NCI-H187 (cell line): ENCODE measurements around the gene ZMPSTE24.
"Not testable (repeated sequence)": the region's sequence is repeated elsewhere in the genome, so short reads cannot be mapped to it uniquely, and the experiment has no call there.

Experiments used
- DNase-seq, 2 experiments: peaks; one replicate each; lab custom pipeline; 2025; lab: John Stamatoyannopoulos, UW

The ZMPSTE24 gene

DNA sequence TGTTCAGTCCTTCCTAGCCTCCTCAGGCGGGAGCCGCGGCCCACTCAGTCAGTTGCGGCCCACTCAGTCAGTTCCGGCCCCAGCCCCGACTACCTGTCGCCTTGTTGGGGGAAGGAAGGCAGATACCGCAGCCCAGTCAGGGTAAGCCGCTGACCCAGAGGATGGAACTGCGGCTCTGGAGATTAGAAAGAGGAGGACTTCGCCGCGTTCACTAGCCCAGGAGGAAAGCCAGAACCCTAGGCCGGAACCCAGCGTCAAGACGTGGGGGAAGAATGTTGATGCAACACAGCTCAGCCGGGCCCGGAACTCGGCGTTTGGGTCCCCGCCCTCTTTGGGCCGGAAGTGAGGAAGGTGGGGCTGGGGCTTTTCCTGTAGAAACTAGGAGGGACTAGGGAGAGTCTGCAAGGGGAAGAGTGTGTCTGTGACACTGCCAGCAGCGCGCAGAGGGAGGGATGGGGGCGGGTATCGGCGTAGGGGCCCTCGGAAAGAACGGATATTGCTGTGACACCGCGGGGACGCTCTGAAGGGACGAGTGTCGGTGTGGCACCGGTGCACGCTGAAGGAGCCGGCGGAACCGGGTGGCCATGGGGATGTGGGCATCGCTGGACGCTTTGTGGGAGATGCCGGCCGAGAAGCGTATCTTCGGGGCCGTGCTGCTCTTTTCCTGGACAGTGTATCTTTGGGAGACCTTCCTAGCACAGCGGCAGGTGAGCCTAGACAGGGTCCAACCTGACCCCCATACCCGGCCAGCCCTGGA, at the start of gene ZMPSTE24:
ZMPSTE24 (plus strand) TSS at position 549 of the 757 bp plus-strand sequence; CDS start at position 585, 36 bp downstream.
- peak; percentile 92 to 93 for DNase-seq

DNA sequence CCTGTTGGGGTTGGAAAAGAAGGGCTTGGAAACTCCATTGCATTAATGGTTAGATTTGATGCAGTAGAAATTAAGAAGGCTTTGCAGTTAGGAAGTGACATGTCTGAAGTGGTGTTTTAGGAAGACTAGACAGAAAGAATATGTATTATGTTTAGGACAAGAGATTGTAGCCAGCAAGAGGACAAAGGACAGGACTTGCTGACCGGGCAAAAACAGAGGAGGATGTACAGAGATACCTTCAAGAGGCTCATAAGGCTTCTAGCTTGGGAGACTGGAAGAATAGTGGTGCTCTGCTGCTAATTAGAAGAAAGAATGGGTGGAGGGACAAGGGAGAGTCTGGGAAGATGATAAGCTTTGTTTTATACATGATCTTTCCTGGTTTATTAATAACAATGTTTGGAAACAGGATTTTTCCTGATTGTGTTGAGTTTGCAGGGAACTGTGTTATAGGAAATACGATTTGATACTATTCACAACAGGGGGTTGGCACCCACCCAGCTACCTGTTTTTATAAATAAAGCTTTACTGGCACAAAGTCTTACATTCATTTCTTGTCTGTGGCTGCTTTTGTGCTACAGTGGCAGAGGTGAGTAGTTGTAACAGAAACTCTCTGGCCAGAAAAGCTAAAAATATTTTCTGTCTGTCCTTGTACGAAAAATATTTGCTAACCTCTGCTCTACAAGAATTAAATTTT, 47.4 kb upstream of the ZMPSTE24 start:
- no peak for DNase-seq

DNA sequence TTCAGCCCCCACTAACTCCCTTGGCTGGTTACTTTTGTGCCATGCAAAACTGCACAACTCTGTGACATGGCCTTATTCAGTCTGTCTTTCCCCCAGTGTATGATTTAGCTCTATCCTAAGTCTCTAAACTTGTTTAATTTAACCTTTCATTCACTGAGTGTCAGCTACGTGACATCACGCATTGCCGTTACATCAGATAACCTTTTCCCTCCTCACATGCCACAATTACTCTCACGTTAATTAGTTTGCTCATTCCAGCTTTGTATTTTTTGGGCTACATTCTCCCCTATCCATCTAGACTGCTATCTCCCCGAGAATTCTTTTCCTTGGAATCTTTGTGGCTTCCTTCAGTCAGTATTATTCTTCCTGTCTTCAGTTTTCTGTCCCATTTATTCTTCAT, 39.7 kb upstream of the ZMPSTE24 start:
- DNase-seq, result no peak

DNA sequence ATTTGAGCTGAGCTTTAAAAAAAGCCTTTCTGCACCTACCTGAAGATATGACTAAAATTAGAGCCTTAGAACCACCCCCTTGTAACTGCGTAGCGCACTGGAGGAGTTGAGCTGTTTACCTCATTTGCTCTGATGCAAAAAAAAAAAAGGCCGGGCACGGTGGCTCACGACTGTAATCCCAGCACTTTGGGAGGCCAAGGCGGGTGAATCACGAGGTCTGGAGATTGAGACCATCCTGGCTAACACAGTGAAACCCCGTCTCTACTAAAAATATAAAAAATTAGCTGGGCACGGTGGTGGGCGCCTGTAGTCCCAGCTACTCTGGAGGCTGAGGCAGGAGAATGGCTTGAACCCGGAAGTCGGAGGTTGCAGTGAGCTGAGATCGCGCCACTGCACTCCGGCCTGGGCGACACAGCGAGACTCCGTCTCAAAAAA, 36.5 kb upstream of the ZMPSTE24 start:
- DNase-seq, result not testable (repeated sequence)

DNA sequence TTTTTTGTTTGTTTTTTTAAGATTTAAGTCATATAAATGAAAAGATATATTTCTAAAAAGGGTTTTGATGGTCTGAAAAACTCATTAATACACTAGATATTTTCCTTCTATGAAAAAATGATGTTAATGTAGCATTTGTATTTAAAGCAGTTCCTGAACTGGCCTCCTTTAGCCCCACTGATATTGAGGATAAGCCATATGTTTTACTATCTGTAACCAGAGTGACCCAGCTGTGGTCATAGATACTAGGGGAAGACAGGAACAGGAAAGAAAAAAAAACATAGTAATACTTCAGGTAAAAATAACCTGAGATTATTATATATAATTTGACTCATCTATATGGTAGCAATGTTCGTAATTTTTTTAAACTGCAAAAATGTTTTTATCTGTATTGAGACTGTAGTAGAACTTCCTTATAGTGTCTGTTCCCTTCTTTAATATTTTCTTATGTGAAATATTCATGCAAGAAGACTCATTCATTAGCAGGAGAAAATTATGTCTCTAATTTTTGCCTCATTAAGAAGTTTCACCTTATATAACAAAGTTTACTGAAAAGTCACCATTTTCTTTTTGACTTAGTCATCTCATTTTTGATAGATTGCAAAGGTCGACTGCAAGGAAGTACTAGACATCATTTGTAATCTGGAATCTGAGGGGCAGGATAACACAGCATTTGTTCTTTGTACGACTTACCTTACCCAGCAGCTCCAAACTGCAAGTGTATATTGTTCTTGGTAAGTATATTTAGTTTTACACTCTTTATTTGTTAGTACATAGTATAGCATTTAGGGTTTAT, 35.9 kb upstream of the ZMPSTE24 start:
- DNase-seq, result no peak

DNA sequence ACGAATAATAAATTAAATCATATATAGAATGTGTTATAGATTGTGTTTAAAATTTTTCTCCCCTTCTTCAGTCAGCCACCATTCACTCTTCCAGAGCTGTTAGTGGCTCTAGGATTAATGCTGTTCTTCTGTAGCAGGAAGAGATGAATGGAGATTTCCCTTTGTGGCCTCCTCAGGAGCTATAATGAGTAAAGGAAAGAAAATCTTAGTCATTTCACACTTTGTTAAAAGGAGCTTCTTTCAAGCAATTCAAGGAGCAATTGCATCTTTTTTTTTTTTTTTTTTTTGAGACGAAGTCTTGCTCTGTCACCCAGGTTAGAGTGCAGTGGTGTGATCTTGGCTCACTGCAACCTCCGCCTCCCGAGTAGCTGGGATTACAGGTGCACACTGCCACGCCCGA, 34.0 kb upstream of the ZMPSTE24 start:
- DNase-seq, result no peak

DNA sequence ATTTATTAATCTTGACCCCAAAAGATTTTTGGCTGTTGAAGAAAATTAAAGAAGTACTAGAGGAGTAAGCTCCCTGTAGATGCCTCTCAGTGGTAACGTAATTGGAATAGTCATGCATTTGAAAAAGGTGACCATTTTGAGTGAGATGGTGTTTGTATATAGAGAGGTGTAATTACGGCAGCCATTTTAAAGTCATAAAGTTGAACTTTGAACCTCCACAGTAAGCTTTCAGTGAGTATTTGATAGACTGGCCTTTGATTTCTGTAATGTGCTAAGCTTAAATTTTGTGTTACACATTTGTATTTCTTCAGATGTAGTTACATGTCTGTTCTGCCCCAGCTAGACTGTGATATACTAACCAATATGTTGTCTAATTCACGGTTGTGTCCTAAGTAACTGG, 31.8 kb upstream of the ZMPSTE24 start:
- no peak for DNase-seq

DNA sequence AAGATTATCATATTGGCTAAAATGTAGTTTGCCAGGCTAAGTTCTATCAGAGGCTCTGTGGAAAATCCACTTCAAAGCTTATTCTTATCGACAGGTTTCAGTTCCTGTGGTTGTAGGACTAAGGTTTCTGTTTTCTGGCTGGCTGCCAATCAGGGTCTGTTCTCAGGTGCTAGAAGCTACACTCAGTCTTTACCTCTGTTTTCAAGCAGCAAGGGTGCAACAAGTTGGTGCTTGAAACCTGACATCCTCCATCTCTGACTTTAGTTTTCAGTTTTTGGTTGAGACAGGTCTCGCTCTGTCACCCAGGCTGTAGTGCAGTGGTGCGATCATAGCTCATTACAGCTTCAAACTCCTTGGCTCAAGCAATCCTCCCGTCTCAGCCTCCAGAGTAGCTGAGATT, 25.6 kb upstream of the ZMPSTE24 start:
- DNase-seq, result no peak

DNA sequence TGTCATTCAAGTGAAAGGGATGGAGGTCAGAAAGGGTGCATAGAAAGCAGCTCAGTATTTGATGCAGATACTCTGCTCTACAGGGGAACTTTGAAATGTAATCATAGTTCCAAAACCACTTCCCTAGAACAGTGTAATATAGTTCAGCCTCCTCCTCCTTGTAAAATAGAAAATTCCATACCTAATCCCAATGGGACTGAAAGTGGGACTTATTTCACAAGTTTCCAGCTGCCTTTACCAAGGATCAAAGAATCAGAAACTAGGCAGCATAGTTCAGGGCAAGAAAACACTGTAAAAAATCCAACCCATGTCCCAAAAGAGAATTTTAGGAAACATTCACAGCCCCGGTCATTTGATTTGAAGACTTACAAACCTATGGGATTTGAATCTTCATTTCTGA, 18.4 kb upstream of the ZMPSTE24 start:
- no peak for DNase-seq

DNA sequence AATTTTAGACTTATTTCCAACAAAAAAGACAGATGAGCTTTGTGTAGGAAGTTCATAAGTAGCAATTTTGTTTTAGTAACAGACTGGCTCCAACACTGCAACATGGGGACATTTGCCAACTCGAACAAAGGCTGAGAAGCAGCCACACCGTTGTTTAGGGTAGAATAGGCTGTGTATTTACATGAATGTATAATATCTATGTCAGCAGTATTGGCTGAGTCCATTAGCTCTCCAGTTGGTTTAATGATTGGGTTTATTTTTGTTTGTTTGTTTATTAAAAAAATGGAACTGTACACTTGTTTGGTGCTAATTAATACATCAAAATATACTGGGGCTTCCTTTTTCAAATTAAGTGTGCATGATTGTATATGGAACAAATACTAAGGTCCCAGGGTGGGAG, 17.6 kb upstream of the ZMPSTE24 start:
- no peak for DNase-seq

DNA sequence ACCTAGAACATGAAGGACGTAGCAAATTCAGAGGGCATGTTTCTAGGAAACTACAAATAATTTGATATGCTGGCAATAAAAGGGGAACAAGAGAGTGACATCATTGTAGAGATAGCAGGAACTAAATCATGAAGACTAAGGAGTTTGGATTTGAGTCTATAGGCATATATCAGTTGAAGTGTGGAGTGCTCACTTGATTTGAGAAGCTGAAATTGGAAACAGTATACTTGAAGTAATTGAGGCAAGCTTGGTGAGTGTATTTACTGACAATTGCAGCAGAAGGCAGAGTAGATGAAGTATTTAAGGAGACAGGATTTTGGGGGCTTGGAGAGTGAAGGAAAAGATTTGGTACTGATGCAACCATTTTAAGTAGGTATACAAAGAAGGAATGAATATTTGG, 16.7 kb upstream of the ZMPSTE24 start:
- DNase-seq, result no peak

DNA sequence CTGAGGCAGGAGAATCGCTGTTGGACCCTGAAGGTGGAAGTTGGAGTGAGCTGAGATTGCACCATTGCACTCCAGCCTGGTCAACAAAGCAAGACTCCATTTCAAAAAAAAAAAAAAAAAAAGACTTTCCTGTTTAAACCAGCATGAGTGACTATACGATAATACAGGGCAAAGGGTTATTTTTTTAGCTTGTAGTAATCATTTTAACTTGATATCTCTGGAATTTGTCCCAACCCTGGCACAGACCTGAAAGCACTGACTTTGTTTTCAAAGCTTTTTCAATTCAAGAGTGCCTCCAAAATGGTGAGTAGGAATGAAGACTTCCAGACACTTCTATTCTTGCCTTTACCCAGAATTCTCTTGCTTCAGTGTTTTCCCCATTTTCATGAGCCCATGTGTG, 14.7 kb upstream of the ZMPSTE24 start:
- no peak for DNase-seq

DNA sequence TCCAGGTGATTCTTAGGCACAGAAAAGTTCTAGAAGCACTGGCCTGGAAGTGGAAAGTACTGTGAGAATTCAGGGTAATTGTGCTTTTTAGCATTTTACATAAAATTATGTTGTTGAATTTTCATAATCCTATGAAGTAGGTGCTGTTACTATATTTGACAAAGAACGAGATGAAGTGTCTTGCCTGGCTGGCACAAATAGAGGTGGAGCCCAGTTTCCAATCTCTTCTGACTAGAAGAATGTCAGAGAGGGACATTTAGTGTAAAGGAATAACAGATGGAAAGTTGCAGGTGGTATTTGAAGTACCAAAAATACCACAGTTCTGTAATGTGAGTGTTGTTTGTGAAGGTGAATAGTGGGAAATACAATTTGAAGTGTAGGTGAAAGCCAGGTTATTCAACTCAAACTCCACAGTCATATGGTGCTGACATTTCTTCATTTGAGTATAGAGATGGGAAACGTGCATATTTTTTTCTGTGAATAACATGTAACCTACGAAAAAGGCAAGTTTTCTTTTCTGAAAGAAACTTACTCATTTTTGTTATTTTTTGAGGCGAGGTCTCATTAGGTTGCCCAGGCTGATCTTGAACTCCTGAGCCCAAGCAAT, 13.8 kb upstream of the ZMPSTE24 start:
- no peak for DNase-seq

DNA sequence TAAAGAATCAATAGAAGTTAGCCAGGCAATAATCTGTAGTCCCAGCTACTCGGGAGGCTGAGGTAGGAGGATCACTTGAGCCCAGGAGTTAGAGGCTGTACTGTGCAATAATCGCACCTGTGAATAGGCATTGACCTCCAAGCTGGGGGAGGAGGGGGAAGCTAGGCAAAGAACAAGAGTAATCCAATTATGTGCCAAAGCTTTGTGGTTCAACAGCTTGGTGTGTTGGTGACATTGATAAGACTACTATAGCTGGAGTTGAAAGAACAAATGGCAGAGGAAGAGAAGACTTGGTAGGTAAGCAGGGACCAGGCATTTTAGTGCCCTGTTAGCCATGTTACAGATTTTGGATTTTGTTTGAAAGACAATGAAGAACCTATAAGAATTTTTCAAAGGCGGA, 12.3 kb upstream of the ZMPSTE24 start:
- no peak for DNase-seq

DNA sequence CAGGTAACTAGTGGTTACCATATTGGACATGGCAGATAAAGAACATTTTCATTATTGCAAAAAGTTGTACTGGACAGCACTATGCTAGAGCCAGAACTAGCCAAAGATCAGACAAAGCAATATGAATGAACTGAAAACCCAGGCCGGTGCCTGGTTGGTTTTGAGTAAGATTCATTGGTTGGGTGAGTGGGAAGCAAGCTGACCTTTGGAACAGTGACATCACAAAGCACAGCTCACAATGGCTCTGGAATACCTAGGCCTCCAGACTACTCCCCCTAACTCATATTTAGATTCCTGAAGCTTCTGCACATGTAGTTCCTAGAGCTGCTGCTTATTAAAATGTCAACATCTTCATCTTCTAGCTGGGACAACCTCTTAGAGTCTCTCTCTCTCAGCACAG, 10.4 kb upstream of the ZMPSTE24 start, which contains the start of gene TMCO2:
TMCO2 (plus strand) TSS at position 283 of the 400 bp plus-strand sequence; CDS start at position 340, 57 bp downstream.
- DNase-seq, result no peak

DNA sequence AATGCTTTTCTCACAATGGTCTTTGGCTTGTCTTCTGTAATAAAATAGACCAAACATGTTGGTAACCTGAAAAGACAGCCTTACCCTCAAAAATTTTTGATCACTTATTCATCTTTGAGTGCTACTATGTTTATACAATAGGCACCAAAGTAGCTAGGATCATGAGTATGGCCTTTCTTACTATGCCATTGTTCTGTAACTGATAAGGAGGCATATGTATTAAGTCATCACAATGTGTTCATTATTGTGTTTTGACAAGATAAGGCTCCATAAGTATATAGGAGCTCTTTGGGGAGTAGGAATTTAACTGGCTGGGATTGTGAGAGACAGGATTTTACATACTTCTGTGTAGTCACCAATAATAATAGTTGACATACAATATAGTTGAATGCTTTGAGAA, 9.6 kb upstream of the ZMPSTE24 start:
- no peak for DNase-seq

DNA sequence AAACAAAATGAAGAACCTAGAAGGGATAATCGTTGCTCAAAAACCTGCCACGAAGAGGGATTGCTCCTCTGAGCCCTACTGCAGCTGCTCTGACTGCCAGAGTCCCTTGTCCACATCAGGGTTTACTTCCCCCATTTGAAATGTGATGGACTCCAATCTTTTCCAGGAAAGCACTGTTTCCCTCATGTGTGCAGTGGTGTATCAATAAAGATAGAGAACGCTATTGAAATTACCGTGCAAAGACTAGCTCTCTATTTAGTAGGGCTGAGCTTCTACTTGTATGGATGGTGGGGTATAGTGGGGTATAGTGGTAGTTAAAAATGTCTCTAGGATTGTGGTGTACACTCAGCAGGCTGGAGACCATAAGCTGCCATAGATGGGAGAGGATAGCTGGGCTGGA, 6.6 kb upstream of the ZMPSTE24 start:
- no peak for DNase-seq

DNA sequence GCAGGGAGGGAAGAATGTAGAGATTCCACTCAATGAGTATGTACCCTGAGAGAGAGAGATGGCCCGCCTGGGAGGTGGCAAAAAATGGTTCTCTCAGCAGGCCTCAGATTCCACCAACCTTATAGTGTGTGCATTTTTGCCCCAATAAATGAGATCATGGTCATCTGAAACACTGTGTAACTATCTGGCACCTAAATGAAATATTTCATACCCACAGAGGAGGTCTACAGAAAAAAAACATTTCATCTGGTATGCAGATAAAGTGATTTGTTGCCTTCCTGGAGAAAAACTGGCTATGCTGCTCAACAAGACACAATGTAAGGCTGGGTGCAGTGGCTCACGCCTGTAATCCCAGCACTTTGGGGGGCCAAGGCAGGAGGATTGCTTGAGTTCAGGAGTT, 5.4 kb upstream of the ZMPSTE24 start:
- DNase-seq, result no peak

DNA sequence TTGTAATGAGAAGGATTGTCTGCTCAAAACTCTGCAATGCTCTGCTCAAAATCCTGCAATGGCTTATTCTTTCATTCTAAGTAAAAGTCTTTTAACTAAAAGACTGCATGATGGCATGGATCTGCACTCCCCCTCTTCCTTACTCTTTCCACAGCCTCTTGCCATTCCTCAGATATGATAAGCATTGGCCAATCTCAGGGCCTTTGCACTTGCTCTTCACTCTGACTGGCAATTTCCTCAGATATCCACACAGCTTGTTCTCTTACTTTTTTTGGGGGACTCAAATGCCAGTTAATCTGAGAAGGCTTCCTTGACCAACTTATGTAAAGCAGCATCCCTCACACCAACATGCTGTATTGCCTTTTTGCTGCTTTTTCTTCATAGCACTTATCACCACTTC, 2.8 kb upstream of the ZMPSTE24 start:
- no peak for DNase-seq

DNA sequence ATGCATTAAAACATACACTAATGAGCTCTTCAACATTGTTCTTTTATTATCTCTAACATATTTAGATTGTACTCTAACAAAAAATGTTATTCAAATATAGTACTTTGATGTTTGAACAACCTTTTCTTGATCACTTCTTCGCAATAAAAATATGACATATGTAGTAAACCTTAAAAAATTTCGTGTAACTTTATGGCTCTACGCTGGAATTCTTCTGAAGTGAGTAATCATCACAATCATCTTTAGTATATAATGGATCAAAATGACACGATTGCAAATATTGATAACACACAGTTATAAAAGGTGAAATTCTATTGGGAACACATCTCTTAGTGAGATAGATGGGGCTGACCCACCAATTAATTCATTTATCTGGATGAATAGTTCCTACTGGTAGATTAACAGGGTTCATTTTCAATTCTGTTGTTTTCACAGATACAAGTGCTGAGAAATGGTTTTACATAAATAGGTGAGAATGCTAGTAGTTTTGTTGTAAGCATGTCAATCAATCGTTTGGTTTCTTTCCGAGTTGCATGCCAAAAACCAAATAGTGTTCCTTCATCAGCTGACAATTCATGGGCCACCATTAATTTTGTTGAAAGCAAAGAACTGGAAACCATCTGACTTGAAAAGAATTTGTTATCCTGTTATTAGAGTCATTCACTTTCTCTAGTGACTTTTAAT, 1.5 kb upstream of the ZMPSTE24 start:
- DNase-seq, result no peak

DNA sequence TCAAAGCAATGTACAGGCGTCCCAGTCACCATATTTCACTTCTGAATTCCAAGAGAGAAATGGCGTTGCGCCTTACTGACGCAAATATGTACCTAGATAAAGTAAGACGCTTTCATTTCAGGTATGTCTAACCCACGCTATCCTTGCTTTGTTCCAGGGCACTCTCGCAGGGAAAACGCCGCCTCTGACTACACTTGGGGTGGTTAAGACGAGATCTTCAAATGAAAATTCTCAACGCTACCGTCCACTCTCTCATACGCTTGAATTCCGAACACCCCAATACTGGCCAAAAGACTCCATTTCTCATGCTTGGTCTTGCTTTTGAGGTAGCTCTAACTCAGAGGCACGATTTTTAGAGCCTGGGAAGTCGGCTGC, 736 bp upstream of the ZMPSTE24 start:
- no peak for DNase-seq

DNA sequence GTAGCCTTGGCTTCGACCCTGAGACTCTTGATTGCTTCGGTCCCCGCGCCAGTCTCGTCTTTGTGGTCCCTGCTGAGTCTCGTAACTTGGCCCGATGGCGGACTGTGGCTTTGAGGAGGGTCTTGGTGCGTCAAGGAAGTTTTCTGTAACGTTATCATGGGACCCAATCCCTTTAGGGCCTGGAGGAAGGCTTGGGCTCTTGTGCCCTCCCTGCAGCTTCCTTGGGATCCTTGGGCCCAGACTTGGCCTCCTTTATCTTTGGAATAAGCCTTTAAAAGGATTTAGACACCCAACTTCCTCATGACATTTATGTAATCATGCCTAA, 371 bp downstream of the ZMPSTE24 start:
- DNase-seq, result no peak
